Erythroblast (primary cell): ENCODE data around the gene CCR9.

Source experiments
- GATA1 ChIP-seq: IDR thresholded peaks from 2 replicates; pipeline ENCODE4 v1.6.1; 2011; ENCODE audit warnings: low read depth, mild to moderate bottlenecking, control low read depth, low read length, moderate library complexity
- POLR2A ChIP-seq: IDR thresholded peaks from 2 replicates; pipeline ENCODE4 v1.6.1; 2011; ENCODE audit warnings: mild to moderate bottlenecking, low read length

- no peak for TF ChIP-seq POLR2A
- no peak for TF ChIP-seq GATA1
Observed at GRCh38 chr3:45937206-45938042, 51.1 kb downstream of the CCR9 start.
